Lower lobe of right lung (tissue), 2 donors: ENCODE data around the gene BORCS8. TPM values are rescaled to one million over a fixed set of nuclear protein-coding genes. Genes with fewer than 3 reads are reported as not detected.

Experiments used
- ATAC-seq, 2 donors: fragments of 200-7000 bp; cut with Tn5 transposase; one replicate each; pipeline ENCODE4 v1.9.1; 2020 to 2022; ENCODE audit warnings: mild to moderate bottlenecking in 2 of 2, moderate library complexity in 2 of 2
- DNase-seq: peaks from one replicate; pipeline ENCODE4 v3.0.0-alpha.2; 2020
- H3K27ac ChIP-seq: fragments of 200-600 bp; one replicate; pipeline ENCODE4 v1.8.0; 2022
- H3K27me3 ChIP-seq: fragments of 200-600 bp; one replicate; pipeline ENCODE4 v1.8.0; 2022; ENCODE audit warnings: low read depth
- H3K36me3 ChIP-seq: fragments of 200-600 bp; one replicate; pipeline ENCODE4 v1.8.0; 2022; ENCODE audit warnings: mild to moderate bottlenecking
- H3K4me1 ChIP-seq: fragments of 200-600 bp; one replicate; pipeline ENCODE4 v1.8.0; 2022
- H3K4me3 ChIP-seq: fragments of 200-600 bp; one replicate; pipeline ENCODE4 v1.8.0; 2022; ENCODE audit warnings: mild to moderate bottlenecking
- H3K9me3 ChIP-seq: fragments of 200-600 bp; one replicate; pipeline ENCODE4 v1.8.0; 2022
- intact Hi-C: fragments of 100-400 bp; cut with DNase I; formaldehyde crosslinking; loops from one replicate; pipeline ENCODE4 v1.11.0; 2022
- long read RNA-seq: library from polyadenylated mRNA; unstranded; transcript quantifications from one replicate; pipeline ENCODE4 v2.0.0, GENCODE V29; 2021
- total RNA-seq: library from RNA; stranded (reverse); fragmentation: NEBNext Ultra II Directional; extraction: Animal tissue kit (Norgen Biotek cat#: 25700); gene quantifications from one replicate; pipeline ENCODE4 v1.2.1, GENCODE V29; 2021
- TF ChIP-seq, protein P1 (sequence below): fragments of 200-600 bp; IDR thresholded peaks from one replicate; pipeline ENCODE4 v1.8.0; 2022; ENCODE audit warnings: antibody characterized with exemption, mild to moderate bottlenecking
- donor health status: DM: no; HTN: yes; CAD: no; lungs with severe emphysema.

Gene BORCS8
- total RNA-seq = 29.4 TPM
- long read RNA-seq, transcript BORCS8-209 (1 exons, 3,698 nt) = minor isoform, 8 of 35 reads
- long read RNA-seq, transcript BORCS8-203 (4 exons, 1,489 nt) = minor isoform, 5 of 35 reads
- long read RNA-seq, transcript BORCS8-202 (6 exons, 1,429 nt) = major isoform, 19 of 35 reads
- long read RNA-seq, partial matches to known transcripts = 1 of 35 reads
- long read RNA-seq, other reads (novel, unspliced or antisense) = 2 of 35 reads

DNA sequence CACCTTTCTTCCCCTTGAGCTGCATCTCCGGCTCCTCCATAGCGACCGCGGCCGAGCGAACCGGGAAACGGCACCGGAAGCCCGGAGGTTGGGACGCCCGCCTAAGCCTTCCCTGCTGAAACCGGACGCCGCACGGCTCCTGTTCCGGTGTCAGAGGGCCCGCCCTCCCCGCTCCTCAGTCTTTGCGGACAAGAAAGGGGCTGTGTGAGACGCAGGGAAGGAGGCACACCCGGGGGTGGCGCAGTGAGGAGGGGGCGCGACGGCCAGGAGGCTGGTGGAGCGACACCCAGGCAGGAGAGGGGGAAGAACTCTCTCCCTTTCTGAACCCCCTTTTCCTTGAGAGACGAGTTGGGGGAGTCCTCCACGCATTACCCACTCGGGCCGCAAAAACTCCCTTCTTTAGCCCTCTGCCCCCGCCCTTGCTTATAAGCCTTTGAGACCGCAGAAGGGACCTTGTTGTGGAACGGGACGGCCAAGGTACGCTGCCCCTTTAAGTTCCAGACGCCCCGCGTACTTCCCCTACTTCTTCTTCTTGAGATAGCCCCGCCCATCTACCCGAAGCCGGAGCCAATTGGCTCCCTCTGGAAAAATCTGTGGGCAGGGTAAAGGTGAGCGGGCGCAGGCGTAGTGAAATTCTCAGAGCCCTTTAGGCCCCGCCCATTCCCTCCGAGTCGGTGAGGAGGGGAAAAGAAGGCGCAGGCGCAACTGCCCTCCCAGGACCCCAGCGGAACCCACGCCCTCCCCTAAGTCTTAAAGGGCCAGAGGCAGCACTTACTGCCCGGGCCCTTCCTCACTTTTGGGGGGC is at the start of gene BORCS8, which contains the start of gene RFXANK:
Gene BORCS8 (minus strand): TSS at position 75 of the 805 bp plus-strand sequence. CDS start 35 bp downstream, at position 40.
Gene RFXANK (plus strand): TSS at position 181 of the 805 bp plus-strand sequence. CDS start 1,689 bp downstream, outside the sequence.
- peak within 1 kb of the TSS; percentile 99 for H3K4me3 ChIP-seq
- DNase-seq (peak; percentile 99), ATAC-seq (peak; percentile 96)
- peak within 1 kb of the TSS; percentile 100 for H3K27ac ChIP-seq
- peaks cover 16% of the 10 kb centered on the region for H3K36me3 ChIP-seq
- no peaks in the 10 kb centered on the region for H3K9me3 ChIP-seq
- TF ChIP-seq, protein P1, sequence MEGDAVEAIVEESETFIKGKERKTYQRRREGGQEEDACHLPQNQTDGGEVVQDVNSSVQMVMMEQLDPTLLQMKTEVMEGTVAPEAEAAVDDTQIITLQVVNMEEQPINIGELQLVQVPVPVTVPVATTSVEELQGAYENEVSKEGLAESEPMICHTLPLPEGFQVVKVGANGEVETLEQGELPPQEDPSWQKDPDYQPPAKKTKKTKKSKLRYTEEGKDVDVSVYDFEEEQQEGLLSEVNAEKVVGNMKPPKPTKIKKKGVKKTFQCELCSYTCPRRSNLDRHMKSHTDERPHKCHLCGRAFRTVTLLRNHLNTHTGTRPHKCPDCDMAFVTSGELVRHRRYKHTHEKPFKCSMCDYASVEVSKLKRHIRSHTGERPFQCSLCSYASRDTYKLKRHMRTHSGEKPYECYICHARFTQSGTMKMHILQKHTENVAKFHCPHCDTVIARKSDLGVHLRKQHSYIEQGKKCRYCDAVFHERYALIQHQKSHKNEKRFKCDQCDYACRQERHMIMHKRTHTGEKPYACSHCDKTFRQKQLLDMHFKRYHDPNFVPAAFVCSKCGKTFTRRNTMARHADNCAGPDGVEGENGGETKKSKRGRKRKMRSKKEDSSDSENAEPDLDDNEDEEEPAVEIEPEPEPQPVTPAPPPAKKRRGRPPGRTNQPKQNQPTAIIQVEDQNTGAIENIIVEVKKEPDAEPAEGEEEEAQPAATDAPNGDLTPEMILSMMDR = no peak
- intact Hi-C loops = no loop called here
- peaks cover 44% of the 10 kb centered on the region for H3K4me1 ChIP-seq
- H3K27me3 ChIP-seq = no peaks in the 10 kb centered on the region

DNA sequence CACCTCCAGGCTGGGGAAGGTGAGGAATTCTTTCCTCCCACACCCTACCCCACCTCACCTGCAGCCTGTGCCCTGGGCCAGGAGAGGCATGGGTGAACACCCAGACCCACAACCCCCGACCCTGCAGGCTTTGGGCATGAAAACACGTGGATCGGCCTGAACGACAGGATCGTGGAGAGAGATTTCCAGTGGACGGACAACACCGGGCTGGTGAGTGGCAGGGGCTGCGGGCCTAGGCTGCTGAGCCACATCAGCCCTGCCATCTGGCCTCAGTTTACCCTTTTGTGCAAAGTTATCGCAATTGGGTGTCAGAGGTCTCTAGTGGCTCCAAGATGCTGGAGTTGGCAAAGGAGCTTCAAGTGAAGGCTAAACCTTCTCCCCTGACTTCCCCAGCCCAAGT is 48.5 kb upstream of the BORCS8 start:
- Histone ChIP-seq H3K27me3 (peaks cover 13% of the 10 kb centered on the region), H3K9me3 (peaks cover 1% of the 10 kb centered on the region), H3K4me3 (no peak overlapping the region), H3K36me3 (no peaks in the 10 kb centered on the region), H3K4me1 (no peaks in the 10 kb centered on the region), H3K27ac (no peak overlapping the region)
- TF ChIP-seq, protein P1 = no peak
- ATAC-seq (no peak), DNase-seq (no peak)
- intact Hi-C loops = no loop called here

DNA sequence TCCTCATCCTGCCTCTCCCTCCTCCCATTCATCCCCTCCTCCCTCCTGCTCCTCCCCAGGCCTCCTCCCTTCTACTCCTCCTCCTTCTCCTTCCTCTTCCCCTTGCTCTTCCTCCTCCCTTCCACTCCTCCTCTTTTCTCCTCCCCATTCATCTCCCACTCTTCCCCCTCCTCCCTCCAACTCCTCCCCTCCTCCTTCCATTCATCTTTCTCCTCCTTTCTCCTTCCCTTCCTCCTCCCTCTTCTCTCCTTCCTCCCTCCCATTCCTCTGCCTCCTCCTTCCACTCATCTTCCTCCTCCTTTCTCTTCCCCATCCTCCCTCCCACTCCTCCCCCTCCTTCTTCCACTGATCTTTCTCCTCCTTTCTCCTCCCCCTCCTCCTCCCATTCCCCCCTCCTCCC is 47.7 kb upstream of the BORCS8 start:
- intact Hi-C loops = no loop called here
- no peaks in the 10 kb centered on the region for H3K4me1 ChIP-seq
- no peak for ATAC-seq

DNA sequence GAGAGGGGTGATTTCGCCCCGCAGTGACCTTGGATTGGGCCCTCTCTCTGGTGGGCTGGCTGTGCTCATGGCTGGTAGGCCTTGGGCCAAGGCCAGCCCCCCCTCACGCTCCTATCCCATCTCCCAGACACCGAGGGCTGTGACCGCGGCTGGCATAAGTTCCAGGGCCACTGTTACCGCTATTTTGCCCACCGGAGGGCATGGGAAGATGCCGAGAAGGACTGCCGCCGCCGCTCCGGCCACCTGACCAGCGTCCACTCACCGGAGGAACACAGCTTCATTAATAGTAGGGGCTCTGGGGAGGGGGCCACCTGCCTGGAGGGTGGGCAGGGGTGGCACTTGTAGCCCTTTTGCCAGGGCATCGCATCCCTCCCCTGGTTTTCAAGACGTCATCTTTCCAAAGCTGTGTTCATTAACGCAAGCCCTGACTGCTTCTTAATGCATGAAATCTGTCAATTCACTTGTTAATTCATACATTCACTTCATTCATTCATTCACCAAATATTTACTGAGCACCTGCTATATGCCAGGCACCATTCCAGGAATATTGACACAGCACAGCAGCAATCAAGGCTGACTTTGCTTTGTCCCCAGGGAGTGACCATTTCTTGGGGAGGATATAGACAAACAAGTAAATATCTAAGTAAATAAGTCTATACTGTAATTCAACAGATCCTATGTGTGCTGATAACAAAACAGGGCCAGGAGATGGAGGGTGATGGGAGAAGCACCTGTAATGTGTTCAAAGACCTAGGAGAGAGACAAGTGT is 46.4 kb upstream of the BORCS8 start:
- intact Hi-C loops = no loop called here
- Histone ChIP-seq H3K4me3 (no peak overlapping the region), H3K9me3 (peaks cover 23% of the 10 kb centered on the region), H3K36me3 (no peaks in the 10 kb centered on the region), H3K4me1 (no peaks in the 10 kb centered on the region), H3K27me3 (peaks cover 13% of the 10 kb centered on the region), H3K27ac (no peak overlapping the region)
- TF ChIP-seq, protein P1 = no peak
- no peak for ATAC-seq
- DNase-seq = no peak

More for the DNA sequence above, 47.7 kb upstream of the BORCS8 start:
- H3K27me3 ChIP-seq = peaks cover 13% of the 10 kb centered on the region
- peaks cover 10% of the 10 kb centered on the region for H3K9me3 ChIP-seq
- no peak overlapping the region for H3K4me3 ChIP-seq
- TF ChIP-seq, protein P1 = no peak
- DNase-seq = no peak
- no peak overlapping the region for H3K27ac ChIP-seq
- H3K36me3 ChIP-seq = no peaks in the 10 kb centered on the region

DNA sequence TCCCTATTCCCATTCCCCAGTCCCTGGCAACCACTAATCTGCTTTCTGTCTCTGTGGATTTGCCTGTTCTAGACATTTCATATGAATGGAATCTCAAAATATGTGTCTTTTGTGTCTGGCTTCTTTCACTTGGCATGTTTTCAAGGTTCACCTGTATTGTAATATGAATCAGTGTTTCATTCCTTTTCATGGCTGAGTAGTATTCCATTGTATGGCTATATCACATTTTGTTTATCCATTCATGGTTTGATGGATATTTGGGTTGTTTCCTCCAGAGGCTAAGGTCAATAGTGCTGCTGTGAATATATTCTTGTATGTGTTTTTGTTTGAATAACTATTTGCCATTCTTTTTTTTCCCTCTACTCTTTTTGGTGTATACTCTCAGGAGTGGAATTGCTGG is 44.2 kb upstream of the BORCS8 start:
- Histone ChIP-seq H3K4me3 (no peak overlapping the region), H3K36me3 (no peaks in the 10 kb centered on the region), H3K9me3 (peaks cover 24% of the 10 kb centered on the region), H3K27me3 (peaks cover 13% of the 10 kb centered on the region), H3K27ac (no peak overlapping the region), H3K4me1 (no peaks in the 10 kb centered on the region)
- TF ChIP-seq, protein P1 = no peak
- DNase-seq (no peak), ATAC-seq (no peak)
- intact Hi-C loops = no loop called here
